BE2C (cell line): ENCODE results near the gene HNRNPA1L2. TPM values are rescaled to one million over a fixed set of nuclear protein-coding genes. Genes with fewer than 3 reads are reported as not detected.
"Not testable (repeated sequence)": the region's sequence is repeated elsewhere in the genome, so short reads cannot be mapped to it uniquely, and the experiment has no call there.

Source experiments
- DNase-seq: peaks from one replicate; pipeline ENCODE4 v3.0.0-alpha.2; 2020
- H3K27me3 ChIP-seq: fragments of 250-450 bp; sonication (Bioruptor Pico); 2 replicates; pipeline ENCODE4 v1.5.1; 2020; ENCODE audit warnings: mild to moderate bottlenecking
- H3K36me3 ChIP-seq: fragments of 250-450 bp; sonication (Bioruptor Pico); 2 replicates; pipeline ENCODE4 v1.5.1; 2020; ENCODE audit warnings: mild to moderate bottlenecking
- H3K4me1 ChIP-seq: fragments of 250-450 bp; sonication (Bioruptor Pico); 2 replicates; pipeline ENCODE4 v1.5.1; 2020
- H3K4me3 ChIP-seq: 2 replicates; pipeline ENCODE4 v1.5.1; 2011; ENCODE audit warnings: low read depth, low read length
- H3K9me3 ChIP-seq: fragments of 250-450 bp; sonication (Bioruptor Pico); 2 replicates; pipeline ENCODE4 v1.5.1; 2020
- CTCF ChIP-seq: IDR thresholded peaks from 2 replicates; pipeline ENCODE4 v1.5.1; 2012; ENCODE audit warnings: mild to moderate bottlenecking, low read depth, low read length
- polyA plus RNA-seq: library from polyadenylated mRNA; unstranded; fragments of >200 nt; gene quantifications from one replicate; pipeline ENCODE4 v1.2.1, GENCODE V29; 2012; ENCODE audit warnings: low read depth, missing spikeins; ENCODE audit not compliant: insufficient read length, insufficient read depth

The HNRNPA1L2 gene
- polyA plus RNA-seq, result 30.7 TPM

GRCh38 chr13:52642131-52642530 lies at the start of gene HNRNPA1L2:
HNRNPA1L2 (plus strand) TSS chr13:52642431; CDS start chr13:52642493, 62 bp downstream.
- Histone ChIP-seq H3K4me3 (no peak within 1 kb of the TSS), H3K4me1 (no peaks in the 10 kb centered on the region), H3K9me3 (no peaks in the 10 kb centered on the region), H3K36me3 (peaks cover 10% of the 10 kb centered on the region), H3K27me3 (no peaks in the 10 kb centered on the region)
- DNase-seq, result no peak
- no peak for TF ChIP-seq CTCF

DNA sequence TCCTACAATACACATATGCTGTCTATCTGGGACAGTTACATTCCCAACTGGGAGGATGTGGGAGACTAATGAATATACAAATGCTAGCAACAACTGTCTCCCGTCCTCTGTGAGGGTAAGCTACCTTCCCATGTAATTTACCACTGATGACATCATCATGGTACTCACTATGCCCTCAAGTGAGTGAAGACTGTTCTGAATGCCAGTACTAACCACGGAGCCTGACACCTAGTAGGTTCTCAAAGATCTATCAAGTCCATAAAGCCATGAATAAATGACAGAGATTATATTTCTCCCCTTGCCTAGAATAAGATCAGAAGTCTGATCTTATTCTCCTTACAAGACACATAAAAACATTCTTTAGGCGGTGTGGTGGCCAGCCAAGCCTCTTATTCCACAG lies 49.1 kb upstream of the HNRNPA1L2 start:
- H3K36me3 ChIP-seq, H3K9me3 ChIP-seq, H3K4me1 ChIP-seq, H3K4me3 ChIP-seq, H3K27me3 ChIP-seq, DNase-seq: not testable (repeated sequence)

GRCh38 chr13:52593812-52594211 lies 48.4 kb upstream of the HNRNPA1L2 start:
- H3K4me3 ChIP-seq, H3K27me3 ChIP-seq, H3K4me1 ChIP-seq, DNase-seq, H3K36me3 ChIP-seq, H3K9me3 ChIP-seq: not testable (repeated sequence)

GRCh38 chr13:52594295-52594694 lies 47.9 kb upstream of the HNRNPA1L2 start:
- H3K4me3 ChIP-seq, H3K36me3 ChIP-seq, H3K4me1 ChIP-seq, H3K27me3 ChIP-seq, H3K9me3 ChIP-seq, DNase-seq: not testable (repeated sequence)

DNA sequence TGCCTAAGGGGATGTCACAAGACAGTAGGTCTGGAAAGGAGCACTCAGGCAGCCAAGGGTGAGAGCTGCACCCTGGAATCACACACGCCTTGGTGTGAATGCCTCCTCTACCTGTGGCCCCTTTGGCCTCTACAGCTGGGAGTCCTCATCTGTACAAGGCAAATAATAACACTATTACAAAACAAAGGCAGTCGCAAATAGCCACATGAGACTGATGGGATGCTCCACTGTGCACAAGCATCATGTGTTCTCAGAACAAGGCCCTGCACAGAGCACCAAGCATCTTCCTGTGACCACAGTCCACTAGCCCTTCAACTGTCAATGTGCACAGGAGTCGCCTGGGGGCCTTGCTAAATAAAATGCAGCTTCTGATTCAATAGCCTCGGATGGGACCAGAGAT lies 44.6 kb upstream of the HNRNPA1L2 start:
- Histone ChIP-seq H3K27me3 (no peaks in the 10 kb centered on the region), H3K9me3 (no peaks in the 10 kb centered on the region), H3K4me3 (no peak overlapping the region), H3K4me1 (no peaks in the 10 kb centered on the region), H3K36me3 (no peaks in the 10 kb centered on the region)
- TF ChIP-seq CTCF, result no peak
- DNase-seq, result no peak

DNA sequence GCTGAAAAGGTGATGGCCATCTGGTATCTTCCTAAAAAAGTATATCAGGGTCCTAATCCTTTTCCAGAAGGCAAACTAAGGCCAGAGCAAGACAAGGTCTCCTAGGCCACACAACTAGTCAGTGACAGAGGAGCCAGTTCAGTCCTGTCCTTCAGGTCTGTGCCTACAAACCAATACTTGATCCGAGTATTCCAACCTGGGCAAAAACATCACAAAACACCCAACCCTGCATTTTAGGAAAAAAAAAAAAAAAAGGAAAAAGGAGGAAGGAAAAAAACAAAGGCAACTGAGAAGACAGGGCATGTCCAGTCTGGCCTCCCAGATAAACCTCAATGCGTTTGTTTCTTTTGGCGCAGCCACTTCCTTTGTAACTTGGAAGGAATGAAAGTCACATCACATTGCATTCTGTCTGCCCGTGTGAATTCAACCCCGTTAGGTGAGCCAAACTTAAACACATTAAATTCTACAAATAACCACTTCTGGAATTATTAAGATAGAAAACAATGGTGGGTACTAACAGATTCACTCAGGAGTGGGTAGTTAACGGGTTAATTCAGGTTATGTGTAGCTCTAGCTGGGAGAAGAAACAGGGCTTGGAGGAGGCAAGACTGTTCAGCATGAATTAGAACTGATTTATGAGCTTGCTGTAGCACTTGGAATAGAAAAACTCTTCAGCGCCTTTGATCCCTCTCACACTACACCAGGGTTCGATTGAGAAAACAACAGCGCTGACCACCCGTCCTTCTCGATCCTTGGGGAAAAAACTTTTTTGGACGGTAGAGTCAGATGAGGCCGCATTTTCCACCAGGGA lies 43.0 kb upstream of the HNRNPA1L2 start:
- Histone ChIP-seq H3K9me3 (no peaks in the 10 kb centered on the region), H3K4me1 (no peaks in the 10 kb centered on the region), H3K36me3 (no peaks in the 10 kb centered on the region), H3K27me3 (no peaks in the 10 kb centered on the region), H3K4me3 (peak overlapping the region; percentile 72)
- no peak for DNase-seq
- TF ChIP-seq CTCF, result no peak

- H3K9me3 ChIP-seq, result no peaks in the 10 kb centered on the region
- H3K27me3 ChIP-seq, result no peaks in the 10 kb centered on the region
- peak; percentile 73 for DNase-seq
- H3K36me3 ChIP-seq, result no peaks in the 10 kb centered on the region
- TF ChIP-seq CTCF, result no peak
- H3K4me1 ChIP-seq, result no peaks in the 10 kb centered on the region
- H3K4me3 ChIP-seq, result peak overlapping the region; percentile 72
Measured at GRCh38 chr13:52599848-52600603, 42.2 kb upstream of the HNRNPA1L2 start.
